Stimulated activated memory B cell treated with anti-CD40 and anti-IgM and Interleukin-4, amounts not matched to agents 10 μg/mL and 1 μg/mL and 100 μg/mL, for 72 hours (primary cell): ENCODE measurements around the gene CATSPER3.

Experiments used
- ATAC-seq: fragments of 150-1000 bp; cut with Tn5 transposase; 2 replicates; pipeline ENCODE4 v1.10.0; 2021
- H3K27ac Mint-ChIP-seq: one replicate; pipeline ENCODE4 v1.8.0; 2022; ENCODE audit warnings: mild to moderate bottlenecking, mixed read lengths
- H3K27me3 Mint-ChIP-seq: one replicate; pipeline ENCODE4 v1.8.0; 2022; ENCODE audit warnings: mixed read lengths
- H3K36me3 Mint-ChIP-seq: one replicate; pipeline ENCODE4 v1.8.0; 2022; ENCODE audit warnings: mixed read lengths
- H3K4me1 Mint-ChIP-seq: one replicate; pipeline ENCODE4 v1.8.0; 2022; ENCODE audit warnings: mixed read lengths
- H3K4me3 Mint-ChIP-seq: one replicate; pipeline ENCODE4 v1.8.0; 2022; ENCODE audit warnings: mild to moderate bottlenecking, moderate library complexity, mixed read lengths
- H3K9me3 Mint-ChIP-seq: one replicate; pipeline ENCODE4 v1.8.0; 2022; ENCODE audit warnings: mixed read lengths

The CATSPER3 gene

GRCh38 chr5:135037519-135038204 lies 70.0 kb downstream of the CATSPER3 start:
- Mint-ChIP-seq H3K27me3 (peaks cover 87% of the 10 kb centered on the region), H3K9me3 (no peaks in the 10 kb centered on the region), H3K4me1 (peaks cover 35% of the 10 kb centered on the region), H3K36me3 (no peaks in the 10 kb centered on the region), H3K4me3 (no peak overlapping the region), H3K27ac (no peak overlapping the region)
- no peak for ATAC-seq

- ATAC-seq: no peak
- peaks cover 31% of the 10 kb centered on the region for H3K4me1 Mint-ChIP-seq
- no peak overlapping the region for H3K27ac Mint-ChIP-seq
- H3K36me3 Mint-ChIP-seq: no peaks in the 10 kb centered on the region
- H3K4me3 Mint-ChIP-seq: no peak overlapping the region
- H3K27me3 Mint-ChIP-seq: peaks cover 88% of the 10 kb centered on the region
- no peaks in the 10 kb centered on the region for H3K9me3 Mint-ChIP-seq
These were observed 70.6 kb downstream of the CATSPER3 start for GRCh38 chr5:135038205-135038812.

- H3K36me3 Mint-ChIP-seq: no peaks in the 10 kb centered on the region
- no peak overlapping the region for H3K27ac Mint-ChIP-seq
- H3K4me1 Mint-ChIP-seq: peaks cover 28% of the 10 kb centered on the region
- ATAC-seq: no peak
- peaks cover 89% of the 10 kb centered on the region for H3K27me3 Mint-ChIP-seq
- H3K9me3 Mint-ChIP-seq: no peaks in the 10 kb centered on the region
- H3K4me3 Mint-ChIP-seq: no peak overlapping the region
These were observed 71.1 kb downstream of the CATSPER3 start for GRCh38 chr5:135038813-135039270.

GRCh38 chr5:135039271-135040033 lies 71.7 kb downstream of the CATSPER3 start:
- H3K36me3 Mint-ChIP-seq: no peaks in the 10 kb centered on the region
- no peaks in the 10 kb centered on the region for H3K9me3 Mint-ChIP-seq
- ATAC-seq: no peak
- no peak overlapping the region for H3K27ac Mint-ChIP-seq
- peaks cover 92% of the 10 kb centered on the region for H3K27me3 Mint-ChIP-seq
- H3K4me3 Mint-ChIP-seq: no peak overlapping the region
- H3K4me1 Mint-ChIP-seq: peaks cover 25% of the 10 kb centered on the region

- no peak for ATAC-seq
- Mint-ChIP-seq H3K27ac (no peak overlapping the region), H3K9me3 (no peaks in the 10 kb centered on the region), H3K4me3 (no peak overlapping the region), H3K4me1 (peaks cover 19% of the 10 kb centered on the region), H3K36me3 (no peaks in the 10 kb centered on the region), H3K27me3 (peaks cover 92% of the 10 kb centered on the region)
These were observed 72.3 kb downstream of the CATSPER3 start for GRCh38 chr5:135040034-135040332.

- peak overlapping the region; percentile 31 for H3K4me3 Mint-ChIP-seq
- H3K27ac Mint-ChIP-seq: no peak overlapping the region
- ATAC-seq: no peak
- H3K36me3 Mint-ChIP-seq: no peaks in the 10 kb centered on the region
- peaks cover 20% of the 10 kb centered on the region for H3K4me1 Mint-ChIP-seq
- H3K27me3 Mint-ChIP-seq: peaks cover 92% of the 10 kb centered on the region
- no peaks in the 10 kb centered on the region for H3K9me3 Mint-ChIP-seq
These were observed 72.8 kb downstream of the CATSPER3 start for GRCh38 chr5:135040333-135041144.

- no peak overlapping the region for H3K4me3 Mint-ChIP-seq
- no peaks in the 10 kb centered on the region for H3K9me3 Mint-ChIP-seq
- H3K27me3 Mint-ChIP-seq: peaks cover 89% of the 10 kb centered on the region
- H3K4me1 Mint-ChIP-seq: peaks cover 23% of the 10 kb centered on the region
- H3K36me3 Mint-ChIP-seq: no peaks in the 10 kb centered on the region
- ATAC-seq: no peak
- H3K27ac Mint-ChIP-seq: no peak overlapping the region
These were observed 73.5 kb downstream of the CATSPER3 start for GRCh38 chr5:135041145-135041587.

- H3K36me3 Mint-ChIP-seq: no peaks in the 10 kb centered on the region
- peaks cover 23% of the 10 kb centered on the region for H3K4me1 Mint-ChIP-seq
- no peak for ATAC-seq
- H3K4me3 Mint-ChIP-seq: no peak overlapping the region
- no peak overlapping the region for H3K27ac Mint-ChIP-seq
- no peaks in the 10 kb centered on the region for H3K9me3 Mint-ChIP-seq
- H3K27me3 Mint-ChIP-seq: peaks cover 89% of the 10 kb centered on the region
These were observed 74.0 kb downstream of the CATSPER3 start for GRCh38 chr5:135041726-135042125.

- Mint-ChIP-seq H3K9me3 (no peaks in the 10 kb centered on the region), H3K36me3 (no peaks in the 10 kb centered on the region), H3K27me3 (peaks cover 89% of the 10 kb centered on the region), H3K27ac (no peak overlapping the region), H3K4me1 (peaks cover 23% of the 10 kb centered on the region), H3K4me3 (no peak overlapping the region)
- no peak for ATAC-seq
These were observed 74.9 kb downstream of the CATSPER3 start for GRCh38 chr5:135042595-135042994.

- Mint-ChIP-seq H3K4me1 (peaks cover 33% of the 10 kb centered on the region), H3K4me3 (no peak overlapping the region), H3K9me3 (no peaks in the 10 kb centered on the region), H3K27ac (no peak overlapping the region), H3K36me3 (no peaks in the 10 kb centered on the region), H3K27me3 (peaks cover 96% of the 10 kb centered on the region)
- no peak for ATAC-seq
These were observed 77.8 kb downstream of the CATSPER3 start for GRCh38 chr5:135045488-135045887.

GRCh38 chr5:135046661-135047346 lies 79.1 kb downstream of the CATSPER3 start:
- Mint-ChIP-seq H3K27ac (no peak overlapping the region), H3K27me3 (peaks cover 96% of the 10 kb centered on the region), H3K4me3 (no peak overlapping the region), H3K4me1 (peaks cover 38% of the 10 kb centered on the region), H3K36me3 (peaks cover 6% of the 10 kb centered on the region), H3K9me3 (no peaks in the 10 kb centered on the region)
- ATAC-seq: no peak

- peaks cover 6% of the 10 kb centered on the region for H3K36me3 Mint-ChIP-seq
- H3K9me3 Mint-ChIP-seq: no peaks in the 10 kb centered on the region
- H3K27me3 Mint-ChIP-seq: peaks cover 96% of the 10 kb centered on the region
These were observed 79.6 kb downstream of the CATSPER3 start for GRCh38 chr5:135047347-135047695.

GRCh38 chr5:135048286-135048685 lies 80.6 kb downstream of the CATSPER3 start:
- Mint-ChIP-seq H3K27ac (no peak overlapping the region), H3K36me3 (peaks cover 6% of the 10 kb centered on the region), H3K4me1 (peaks cover 53% of the 10 kb centered on the region), H3K27me3 (peaks cover 94% of the 10 kb centered on the region), H3K4me3 (no peak overlapping the region), H3K9me3 (no peaks in the 10 kb centered on the region)
- ATAC-seq: no peak

More at GRCh38 chr5:135047347-135047695, 79.6 kb downstream of the CATSPER3 start:
- Mint-ChIP-seq H3K4me1 (peaks cover 43% of the 10 kb centered on the region), H3K27ac (no peak overlapping the region), H3K4me3 (no peak overlapping the region)
- ATAC-seq: no peak

- H3K4me1 Mint-ChIP-seq: peaks cover 59% of the 10 kb centered on the region
- ATAC-seq: no peak
- H3K4me3 Mint-ChIP-seq: no peak overlapping the region
- H3K36me3 Mint-ChIP-seq: peaks cover 6% of the 10 kb centered on the region
- H3K27ac Mint-ChIP-seq: no peak overlapping the region
- no peaks in the 10 kb centered on the region for H3K9me3 Mint-ChIP-seq
- peaks cover 88% of the 10 kb centered on the region for H3K27me3 Mint-ChIP-seq
These were observed 81.2 kb downstream of the CATSPER3 start for GRCh38 chr5:135048930-135049329.
